ENCODE measurements around the gene KRT82. TPM values are rescaled to one million over a fixed set of nuclear protein-coding genes. Genes with fewer than 3 reads are reported as not detected.
A peak's percentile ranks its signal among the peaks of the same experiment; 100 is the strongest.

Gene KRT82
- total RNA-seq, 2 donors from 2014 or later = not detected

- H3K27me3 ChIP-seq = no peaks in the 10 kb centered on the region
- H3K27ac ChIP-seq = no peak overlapping the region
- H3K4me1 ChIP-seq = no peaks in the 10 kb centered on the region
- no peaks in the 10 kb centered on the region for H3K36me3 ChIP-seq
- H3K9me3 ChIP-seq = no peaks in the 10 kb centered on the region
- no peak for DNase-seq (ENCODE audit: low spot score)
- no peak overlapping the region for H3K4me3 ChIP-seq
- TF ChIP-seq CTCF (IDR thresholded peaks at IDR 0.05) = no peak
These were observed 13.6 kb downstream of the KRT82 start for GRCh38 chr12:52392465-52393007.

GRCh38 chr12:52391618-52392002, 14.5 kb downstream of the KRT82 start:
- Histone ChIP-seq H3K9me3 (no peaks in the 10 kb centered on the region), H3K4me3 (no peak overlapping the region), H3K4me1 (no peaks in the 10 kb centered on the region), H3K27ac (no peak overlapping the region), H3K36me3 (no peaks in the 10 kb centered on the region), H3K27me3 (no peaks in the 10 kb centered on the region)
- DNase-seq (ENCODE audit: low spot score) = no peak
- TF ChIP-seq CTCF (IDR thresholded peaks at IDR 0.05) = no peak

DNA sequence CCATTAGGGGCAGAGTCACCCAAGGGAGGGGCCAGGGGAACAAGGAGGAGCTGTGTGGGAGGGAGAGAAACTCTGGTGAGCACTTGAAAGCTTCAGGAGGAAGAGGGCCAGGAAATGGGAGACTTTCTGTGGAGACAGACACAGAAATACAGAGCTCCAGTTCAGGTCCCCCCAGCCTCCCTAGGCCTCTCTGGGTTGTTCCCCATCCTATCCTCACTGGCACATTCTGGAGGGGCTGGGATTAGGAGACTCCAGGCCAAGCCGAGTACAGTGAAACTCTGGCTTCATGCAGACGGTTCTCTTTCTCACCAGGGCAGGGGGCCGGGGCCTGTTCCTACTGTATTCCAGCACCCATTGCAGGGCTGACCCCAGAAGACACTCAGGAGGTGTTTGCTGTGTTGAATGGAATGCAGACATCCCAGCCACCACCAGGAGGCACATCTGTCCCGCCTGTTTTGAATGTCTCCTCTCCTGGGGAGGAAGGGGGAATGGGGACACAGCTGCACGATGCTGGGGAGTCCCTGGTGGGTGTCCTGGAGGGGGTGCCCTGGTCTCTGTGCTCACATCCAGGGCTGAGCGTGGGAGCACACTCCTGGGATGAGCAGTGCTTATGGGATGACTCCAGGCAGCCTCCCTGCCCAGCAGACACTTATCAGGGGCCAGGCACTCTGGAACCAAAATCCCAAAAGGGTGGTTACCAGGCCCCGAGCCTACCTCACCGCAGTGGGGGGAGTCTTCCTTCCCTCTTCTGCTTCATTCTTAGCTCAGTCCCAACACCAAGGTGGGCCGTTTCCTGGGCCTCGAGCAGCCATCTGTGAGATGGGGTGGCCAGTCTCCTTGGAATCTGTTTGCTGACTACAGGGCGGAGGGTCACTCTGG, 15.2 kb downstream of the KRT82 start:
- H3K36me3 ChIP-seq = no peaks in the 10 kb centered on the region
- H3K27me3 ChIP-seq = no peaks in the 10 kb centered on the region
- no peak for DNase-seq (ENCODE audit: low spot score)
- no peak overlapping the region for H3K4me3 ChIP-seq
- no peaks in the 10 kb centered on the region for H3K4me1 ChIP-seq
- TF ChIP-seq CTCF (IDR thresholded peaks at IDR 0.05) = peak; percentile 20 to 59
- H3K27ac ChIP-seq = no peak overlapping the region
- H3K9me3 ChIP-seq = no peaks in the 10 kb centered on the region

- Histone ChIP-seq H3K36me3 (no peaks in the 10 kb centered on the region), H3K4me3 (no peak overlapping the region), H3K9me3 (no peaks in the 10 kb centered on the region), H3K27ac (no peak overlapping the region), H3K27me3 (no peaks in the 10 kb centered on the region), H3K4me1 (no peaks in the 10 kb centered on the region)
- no peak for TF ChIP-seq CTCF (IDR thresholded peaks at IDR 0.05)
- no peak for DNase-seq (ENCODE audit: low spot score)
These were observed 16.6 kb downstream of the KRT82 start for GRCh38 chr12:52389313-52390207.

DNA sequence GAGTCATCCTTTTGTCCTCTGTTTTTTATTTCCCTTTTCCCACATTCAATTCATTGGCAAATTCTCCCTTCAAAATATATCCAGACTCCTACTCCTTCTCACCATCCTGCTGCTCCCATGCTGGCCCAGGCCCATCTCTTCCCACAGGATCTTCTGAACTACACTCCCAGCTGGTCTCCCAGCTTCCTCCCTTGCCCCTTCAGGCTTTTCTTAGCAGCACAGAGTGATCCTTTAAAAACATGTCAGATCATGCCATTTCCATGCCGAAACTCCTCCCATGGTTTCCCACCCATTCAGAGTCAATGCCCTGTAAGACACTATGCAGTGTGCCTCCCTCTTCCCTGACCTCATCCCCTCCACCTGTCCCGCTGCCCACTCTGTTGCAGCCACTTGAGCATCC, 18.3 kb downstream of the KRT82 start:
- no peaks in the 10 kb centered on the region for H3K36me3 ChIP-seq
- H3K4me3 ChIP-seq = no peak overlapping the region
- no peak for TF ChIP-seq CTCF (IDR thresholded peaks at IDR 0.05)
- H3K9me3 ChIP-seq = no peaks in the 10 kb centered on the region
- no peak for DNase-seq (ENCODE audit: low spot score)
- no peaks in the 10 kb centered on the region for H3K4me1 ChIP-seq
- no peaks in the 10 kb centered on the region for H3K27me3 ChIP-seq
- no peak overlapping the region for H3K27ac ChIP-seq
